GM13976 (cell line): ENCODE results near the gene RCOR1.

Source experiments
- DNase-seq: peaks from one replicate; pipeline ENCODE4 v3.0.0; 2012; ENCODE audit warnings: low spot score
- in situ Hi-C: fragments of 300-500 bp; cut with MboI; formaldehyde crosslinking; loops from one replicate; pipeline ENCODE4 v1.12.0; 2022; ENCODE audit warnings: low sequenced_read_pairs, mixed read lengths, inconsistent platforms; ENCODE audit not compliant: unreplicated experiment
- TF ChIP-seq, protein P1 (sequence below): IDR thresholded peaks from 2 replicates; pipeline ENCODE4 v1.5.1; 2012; ENCODE audit warnings: borderline replicate concordance, mild to moderate bottlenecking; ENCODE audit not compliant: insufficient read depth; ENCODE audit errors: extremely low read depth, missing control alignments, control extremely low read depth

Gene RCOR1

DNA sequence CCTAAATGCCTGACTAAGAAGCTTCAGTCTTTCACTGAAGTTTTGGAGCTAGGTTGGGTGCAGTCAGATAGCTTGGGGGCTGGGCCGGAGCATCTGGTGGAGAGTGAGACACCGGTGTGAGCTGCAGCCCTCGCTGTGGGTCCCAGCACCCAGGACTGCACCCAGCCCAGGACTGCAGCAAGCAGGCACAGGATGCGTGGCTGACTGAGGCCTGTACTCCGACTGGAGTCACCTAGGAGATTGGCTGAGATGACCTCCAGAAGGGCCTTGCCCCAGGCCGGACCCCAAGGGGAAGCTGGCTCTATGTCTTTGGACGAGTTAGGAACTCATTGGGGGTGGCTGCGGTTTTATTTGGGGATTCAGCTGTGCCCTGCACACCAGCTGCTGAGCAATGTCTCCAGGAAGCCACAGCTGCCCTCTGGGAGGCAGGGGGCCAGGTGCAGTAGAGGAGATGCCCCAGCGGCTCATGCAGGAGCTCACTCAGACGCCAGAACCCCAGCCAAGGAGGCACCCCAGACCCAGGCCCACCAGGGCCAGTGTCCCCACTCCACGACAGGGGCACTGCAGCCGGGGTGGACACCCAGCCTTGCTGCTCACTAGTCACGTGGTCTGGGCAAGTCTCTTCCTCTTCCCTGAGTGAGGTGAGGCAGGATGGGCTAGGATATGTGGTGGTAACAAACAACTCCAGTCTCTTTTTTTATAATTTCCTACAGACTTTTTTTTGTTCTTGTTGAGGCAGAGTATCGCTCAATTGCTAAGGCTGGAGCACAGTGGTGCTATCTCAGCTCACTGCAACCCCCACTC lies 31.8 kb upstream of the RCOR1 start:
- TF ChIP-seq, protein P1, sequence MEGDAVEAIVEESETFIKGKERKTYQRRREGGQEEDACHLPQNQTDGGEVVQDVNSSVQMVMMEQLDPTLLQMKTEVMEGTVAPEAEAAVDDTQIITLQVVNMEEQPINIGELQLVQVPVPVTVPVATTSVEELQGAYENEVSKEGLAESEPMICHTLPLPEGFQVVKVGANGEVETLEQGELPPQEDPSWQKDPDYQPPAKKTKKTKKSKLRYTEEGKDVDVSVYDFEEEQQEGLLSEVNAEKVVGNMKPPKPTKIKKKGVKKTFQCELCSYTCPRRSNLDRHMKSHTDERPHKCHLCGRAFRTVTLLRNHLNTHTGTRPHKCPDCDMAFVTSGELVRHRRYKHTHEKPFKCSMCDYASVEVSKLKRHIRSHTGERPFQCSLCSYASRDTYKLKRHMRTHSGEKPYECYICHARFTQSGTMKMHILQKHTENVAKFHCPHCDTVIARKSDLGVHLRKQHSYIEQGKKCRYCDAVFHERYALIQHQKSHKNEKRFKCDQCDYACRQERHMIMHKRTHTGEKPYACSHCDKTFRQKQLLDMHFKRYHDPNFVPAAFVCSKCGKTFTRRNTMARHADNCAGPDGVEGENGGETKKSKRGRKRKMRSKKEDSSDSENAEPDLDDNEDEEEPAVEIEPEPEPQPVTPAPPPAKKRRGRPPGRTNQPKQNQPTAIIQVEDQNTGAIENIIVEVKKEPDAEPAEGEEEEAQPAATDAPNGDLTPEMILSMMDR = no peak
- in situ Hi-C loops = no loop called here
- DNase-seq = no peak

DNA sequence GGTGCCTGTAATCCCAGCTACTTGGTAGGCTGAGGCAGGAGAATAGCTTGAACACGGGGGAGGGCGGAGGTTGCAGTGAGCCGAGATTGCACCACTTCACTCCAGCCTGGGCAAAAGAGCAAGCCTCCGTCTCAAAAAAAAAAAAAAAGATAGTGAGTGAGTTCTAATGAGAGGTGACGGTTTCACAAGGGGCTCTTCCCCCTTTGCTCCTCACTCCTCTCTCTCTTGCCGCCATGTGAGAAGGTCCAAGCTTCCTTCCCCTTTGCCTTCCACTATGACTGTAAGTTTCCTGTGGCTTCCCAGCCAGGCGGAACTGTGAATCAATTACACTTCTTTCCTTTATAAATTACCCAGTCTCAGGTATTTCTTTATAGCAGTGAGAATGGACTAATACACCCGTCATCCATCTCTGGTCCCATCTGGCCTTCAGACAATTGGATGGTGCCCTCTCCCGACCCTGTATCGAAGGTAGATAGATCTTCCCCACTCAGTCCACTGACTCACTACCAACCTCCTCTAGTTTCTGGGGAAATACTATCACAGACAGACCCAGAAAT lies 27.0 kb upstream of the RCOR1 start:
- in situ Hi-C loops = no loop called here
- no peak for DNase-seq
- TF ChIP-seq, protein P1 = no peak

DNA sequence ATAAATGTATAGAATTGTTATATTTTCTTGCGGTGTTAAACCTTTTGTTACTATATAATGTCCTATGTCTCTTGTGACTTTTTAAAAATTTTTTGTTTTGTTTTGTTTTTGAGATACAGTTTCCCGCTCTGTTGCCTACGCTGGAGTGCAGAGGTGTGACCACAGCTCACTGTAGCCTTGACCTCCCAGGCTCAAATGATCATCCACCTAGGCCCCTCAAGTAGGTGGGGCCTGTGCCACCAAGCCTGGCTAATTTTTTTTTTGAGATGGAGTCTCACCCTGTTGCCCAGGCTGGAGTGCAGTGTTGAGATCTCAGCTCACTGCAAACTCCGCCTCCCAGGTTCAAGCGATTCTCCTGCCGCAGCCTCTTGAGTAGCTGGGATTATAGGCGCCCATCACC lies 26.5 kb upstream of the RCOR1 start:
- in situ Hi-C loops = no loop called here
- TF ChIP-seq, protein P1 = no peak
- no peak for DNase-seq

DNA sequence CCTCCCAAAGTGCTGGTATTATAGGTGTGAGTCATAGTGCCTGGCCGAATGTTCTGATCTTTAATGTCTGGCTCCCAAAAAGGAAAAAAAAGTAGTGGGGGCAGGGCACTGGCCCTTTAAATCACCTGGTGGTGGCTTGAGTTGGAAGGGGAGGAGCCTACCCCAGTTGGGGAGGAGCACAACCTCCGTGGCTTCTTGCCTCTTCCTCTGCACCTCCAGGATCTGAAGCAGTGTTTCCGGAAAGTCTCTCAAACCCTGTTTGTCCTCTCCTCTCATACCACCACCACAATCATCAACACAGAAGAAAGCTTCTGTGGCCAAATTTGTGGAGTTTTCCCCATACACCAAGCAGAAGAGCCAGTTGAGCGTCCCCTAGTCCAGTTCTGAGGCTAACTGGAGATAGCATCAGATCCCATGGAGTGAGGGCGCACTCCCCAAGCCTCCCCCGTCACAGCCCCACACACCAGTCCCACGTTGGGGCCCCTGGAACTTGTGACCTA lies 24.3 kb upstream of the RCOR1 start:
- in situ Hi-C loops = no loop called here
- TF ChIP-seq, protein P1 = no peak
- no peak for DNase-seq

DNA sequence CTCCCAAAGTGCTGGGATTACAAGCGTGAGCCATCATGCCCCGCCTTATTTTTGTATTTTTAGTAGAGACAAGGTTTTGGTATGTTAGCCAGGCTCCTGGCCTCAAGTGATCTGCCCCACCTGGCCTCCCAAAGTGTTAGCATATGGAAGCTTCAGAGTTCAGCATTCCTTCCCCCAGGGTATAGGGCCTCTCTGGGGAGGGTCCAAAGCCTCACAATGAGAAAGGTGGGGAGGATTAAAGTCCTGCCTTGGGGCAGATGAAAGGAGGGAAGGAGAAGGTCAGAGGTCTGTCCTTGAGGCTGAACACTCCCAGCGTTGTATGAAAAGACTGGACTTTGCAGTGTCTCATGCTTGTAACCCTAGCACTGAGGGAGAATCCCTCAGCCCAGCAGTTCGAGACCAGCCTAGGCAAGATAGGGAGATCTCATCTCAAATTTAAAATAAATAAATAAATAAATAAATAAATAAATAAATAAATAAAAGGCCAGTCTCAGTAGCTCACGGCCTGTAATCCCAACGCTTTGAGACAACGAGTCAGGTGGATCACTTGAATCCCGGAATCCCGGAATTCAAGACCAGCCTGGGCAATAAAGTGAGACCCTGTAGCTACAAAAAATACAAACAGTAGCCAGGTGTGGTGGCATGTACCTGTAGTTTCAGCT lies 22.0 kb upstream of the RCOR1 start:
- no peak for DNase-seq
- in situ Hi-C loops = no loop called here
- TF ChIP-seq, protein P1 = no peak

DNA sequence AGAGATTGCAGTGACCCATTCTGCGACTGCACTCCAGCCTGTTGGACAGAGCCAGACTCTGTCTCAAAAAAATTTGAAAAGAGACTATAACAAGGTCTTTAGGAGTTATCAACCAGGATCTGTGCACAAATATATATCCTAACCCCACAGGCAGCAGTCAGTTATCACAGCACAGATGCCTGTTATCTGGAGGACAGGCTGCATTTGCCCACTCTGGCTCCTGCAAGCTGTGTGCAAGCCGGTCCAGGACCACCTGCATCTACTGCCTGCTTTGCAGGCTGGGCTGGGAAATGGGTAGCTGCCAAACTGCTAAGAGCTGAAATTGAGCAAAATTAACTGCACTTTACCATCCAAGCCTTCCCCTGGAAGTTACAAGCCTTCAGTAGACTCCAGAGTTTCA lies 21.4 kb upstream of the RCOR1 start:
- in situ Hi-C loops = no loop called here
- TF ChIP-seq, protein P1 = no peak
- no peak for DNase-seq
